Colonic mucosa (tissue), 4 donors: Measurements from ENCODE around the gene TSTD1. TPM values are rescaled to one million over a fixed set of nuclear protein-coding genes. Genes with fewer than 3 reads are reported as not detected.
A peak's percentile ranks its signal among the peaks of the same experiment; 100 is the strongest.
"Not testable (repeated sequence)": the region's sequence is repeated elsewhere in the genome, so short reads cannot be mapped to it uniquely, and the experiment has no call there.

Experiments used
- DNase-seq: peaks from one replicate; pipeline ENCODE4 v3.0.0-alpha.2; 2020
- H3K27ac ChIP-seq: fragments of 200-600 bp; one replicate; pipeline ENCODE4 v1.8.0; 2021
- H3K27me3 ChIP-seq: fragments of 200-600 bp; one replicate; pipeline ENCODE4 v1.8.0; 2021
- H3K36me3 ChIP-seq: fragments of 200-600 bp; one replicate; pipeline ENCODE4 v1.8.0; 2021
- H3K4me1 ChIP-seq: fragments of 200-600 bp; one replicate; pipeline ENCODE4 v1.8.0; 2021; ENCODE audit warnings: mild to moderate bottlenecking
- H3K4me3 ChIP-seq: fragments of 200-600 bp; one replicate; pipeline ENCODE4 v1.8.0; 2021
- H3K9ac ChIP-seq, 2 donors: one replicate each; pipeline ENCODE4 v1.7.0; 2013; ENCODE audit warnings: control low read depth in 2 of 2, low read depth in 2 of 2, low read length in 2 of 2
- H3K9me3 ChIP-seq: fragments of 200-600 bp; one replicate; pipeline ENCODE4 v1.8.0; 2021
- CTCF ChIP-seq: fragments of 200-600 bp; IDR thresholded peaks from one replicate; pipeline ENCODE4 v1.8.0; 2022; ENCODE audit warnings: antibody characterized with exemption, mild to moderate bottlenecking
- intact Hi-C: fragments of 100-400 bp; cut with DNase I; formaldehyde crosslinking; loops from one replicate; pipeline ENCODE4 v1.14.1; 2022
- total RNA-seq, 2 donors: library from RNA; stranded (reverse); fragmentation: NEBNext Ultra II Directional in 1 of 2; extraction: Animal tissue kit (Norgen Biotek cat#: 25700) in 1 of 2; gene quantifications; one replicate each; pipeline ENCODE4 v1.2.1, GENCODE V29; 2021
- donor health status: healthy.
- donor health status: DM: no; HTN: no; CAD: no.
- donor health status: DM: no; HTN: no; CAD: no.

TSTD1 gene
- total RNA-seq, 2 donors from 2014 or later = 74.7 to 87.8 TPM

- Histone ChIP-seq H3K27ac (peak overlapping the region; percentile 63), H3K9ac (peak overlapping the region in 1 of 2 donors; percentile 19), H3K9me3 (no peaks in the 10 kb centered on the region), H3K27me3 (no peaks in the 10 kb centered on the region), H3K4me1 (no peaks in the 10 kb centered on the region), H3K4me3 (no peak overlapping the region), H3K36me3 (peaks cover 9% of the 10 kb centered on the region)
- intact Hi-C loops = loop anchor here (5.0 to 10.0 kb wide), 2 partner anchors 47 to 100 kb away; partner anchors contain the start of genes KLHDC9 and USF1
- peak; percentile 58 for TF ChIP-seq CTCF
- DNase-seq = peak; percentile 79
Observed at GRCh38 chr1:160997323-160998038, 41.3 kb downstream of the TSTD1 start.

- TF ChIP-seq CTCF = no peak
- no peak for DNase-seq
- H3K4me1 ChIP-seq = no peaks in the 10 kb centered on the region
Observed at GRCh38 chr1:160996178-160996577, 42.6 kb downstream of the TSTD1 start.

GRCh38 chr1:160993544-160994193 is 45.1 kb downstream of the TSTD1 start:
- Histone ChIP-seq H3K9me3 (no peaks in the 10 kb centered on the region), H3K9ac (no peak overlapping the region), H3K36me3 (peaks cover 5% of the 10 kb centered on the region), H3K27ac (no peak overlapping the region), H3K4me1 (no peaks in the 10 kb centered on the region), H3K27me3 (no peaks in the 10 kb centered on the region), H3K4me3 (no peak overlapping the region)
- intact Hi-C loops = loop anchor here (10.0 kb wide), 1 partner anchor 51 kb away; the partner anchor contains the start of gene USF1
- DNase-seq = no peak
- no peak for TF ChIP-seq CTCF

More at GRCh38 chr1:160996178-160996577, 42.6 kb downstream of the TSTD1 start:
- no peaks in the 10 kb centered on the region for H3K27me3 ChIP-seq
- intact Hi-C loops = loop anchor here (5.0 to 10.0 kb wide), 2 partner anchors 49 to 101 kb away; partner anchors contain the start of genes KLHDC9 and USF1
- no peak overlapping the region for H3K9ac ChIP-seq
- peak overlapping the region; percentile 63 for H3K27ac ChIP-seq
- H3K9me3 ChIP-seq = no peaks in the 10 kb centered on the region
- H3K4me3 ChIP-seq = no peak overlapping the region
- H3K36me3 ChIP-seq = peaks cover 9% of the 10 kb centered on the region

GRCh38 chr1:160992036-160992435 is 46.7 kb downstream of the TSTD1 start:
- H3K36me3 ChIP-seq, DNase-seq, H3K4me1 ChIP-seq, H3K27ac ChIP-seq, H3K9me3 ChIP-seq, H3K27me3 ChIP-seq, H3K9ac ChIP-seq, H3K4me3 ChIP-seq: not testable (repeated sequence)
- intact Hi-C loops = loop anchor here (10.0 kb wide), 1 partner anchor 53 kb away; the partner anchor contains the start of gene USF1

Other genes with a start within 250 kb of the TSTD1 start
- 1 to 10 TPM; 1.2 to 2.7 TPM for gene LY9, start 242.8 kb downstream of the TSTD1 start, total RNA-seq
- gene CD244, start 176.1 kb downstream of the TSTD1 start, total RNA-seq = under 1 TPM; 0.49 to 0.58 TPM
- gene ITLN1, start 153.8 kb downstream of the TSTD1 start, total RNA-seq = 100 to 1,000 TPM; 164 to 256 TPM
- gene ITLN2, start 84.2 kb downstream of the TSTD1 start, total RNA-seq = not detected
- gene F11R, start 17.8 kb downstream of the TSTD1 start, total RNA-seq = 100 to 1,000 TPM; 134 to 179 TPM
- 10 to 100 TPM; 63.6 TPM for gene USF1, start 7.0 kb upstream of the TSTD1 start, total RNA-seq
- 1 to 10 TPM; 3.5 to 5.3 TPM for gene ARHGAP30, start 30.9 kb upstream of the TSTD1 start, total RNA-seq
- gene NECTIN4, start 50.6 kb upstream of the TSTD1 start, total RNA-seq = 1 to 10 TPM; 4.6 to 7.8 TPM
- 10 to 100 TPM in 1 of 2 donors, 1 to 10 TPM in 1; 7.1 to 10.1 TPM for gene KLHDC9, start 59.4 kb upstream of the TSTD1 start, total RNA-seq
- 10 to 100 TPM; 42.7 to 49.6 TPM for gene PFDN2, start 79.1 kb upstream of the TSTD1 start, total RNA-seq
- gene NIT1, start 79.1 kb upstream of the TSTD1 start, total RNA-seq = 10 to 100 TPM; 58.8 to 84.4 TPM
- 10 to 100 TPM; 33.8 to 34.3 TPM for gene DEDD, start 93.7 kb upstream of the TSTD1 start, total RNA-seq
- 100 to 1,000 TPM in 1 of 2 donors, 10 to 100 TPM in 1; 94.2 to 111 TPM for gene UFC1, start 115.0 kb upstream of the TSTD1 start, total RNA-seq
- gene USP21, start 120.5 kb upstream of the TSTD1 start, total RNA-seq = 10 to 100 TPM; 20.8 to 29.0 TPM
- gene PPOX, start 127.5 kb upstream of the TSTD1 start, total RNA-seq = 10 to 100 TPM; 13.4 to 14.3 TPM
- gene B4GALT3, start 138.5 kb upstream of the TSTD1 start, total RNA-seq = 10 to 100 TPM; 30.3 to 34.8 TPM
- 10 to 100 TPM in 1 of 2 donors, under 1 TPM in 1; 0.57 to 14.0 TPM for gene ADAMTS4, start 160.1 kb upstream of the TSTD1 start, total RNA-seq
- gene NDUFS2, start 163.4 kb upstream of the TSTD1 start, total RNA-seq = 100 to 1,000 TPM; 167 to 169 TPM
- 10 to 100 TPM in 1 of 2 donors, 1 to 10 TPM in 1; 6.6 to 16.0 TPM for gene FCER1G, start 176.3 kb upstream of the TSTD1 start, total RNA-seq
- 1 to 10 TPM in 1 of 2 donors, not detected in 1; 5.1 TPM for gene APOA2, start 184.7 kb upstream of the TSTD1 start, total RNA-seq
- 10 to 100 TPM; 16.6 to 23.1 TPM for gene TOMM40L, start 187.1 kb upstream of the TSTD1 start, total RNA-seq
- gene NR1I3, start 199.2 kb upstream of the TSTD1 start, total RNA-seq = not detected
- gene PCP4L1, start 219.8 kb upstream of the TSTD1 start, total RNA-seq = 1 to 10 TPM in 1 of 2 donors, under 1 TPM in 1; 0.22 to 1.4 TPM